Measurements from ENCODE around the gene RAD51B.
A peak's percentile ranks its signal among the peaks of the same experiment; 100 is the strongest.

The RAD51B gene

GRCh38 chr14:68576496-68577244 lies 757.1 kb downstream of the RAD51B start:
- peak overlapping the region in 14 of 21 experiments; percentile 18 to 86 (median 54) for H3K27ac ChIP-seq

GRCh38 chr14:68577802-68578541 lies 758.4 kb downstream of the RAD51B start:
- Histone ChIP-seq H3K27ac (peak overlapping the region in 16 of 21 experiments; percentile 4 to 86 (median 58)), H3K4me3 (no peak overlapping the region)

More at GRCh38 chr14:68576496-68577244, 757.1 kb downstream of the RAD51B start:
- H3K4me3 ChIP-seq, result no peak overlapping the region

- peak overlapping the region in 11 of 21 experiments; percentile 4 to 86 (median 55) for H3K27ac ChIP-seq
Measured at GRCh38 chr14:68578597-68578996, 759.0 kb downstream of the RAD51B start.

GRCh38 chr14:68580096-68580645 lies 760.6 kb downstream of the RAD51B start:
- H3K27ac ChIP-seq, result peak overlapping the region in 6 of 21 experiments; percentile 4 to 86 (median 46)
- H3K4me3 ChIP-seq, result no peak overlapping the region

More at GRCh38 chr14:68578597-68578996, 759.0 kb downstream of the RAD51B start:
- H3K4me3 ChIP-seq, result no peak overlapping the region

GRCh38 chr14:68580671-68581070 lies 761.1 kb downstream of the RAD51B start:
- H3K27ac ChIP-seq, result peak overlapping the region in 4 of 21 experiments; percentile 40 to 86 (median 50)
- H3K4me3 ChIP-seq, result no peak overlapping the region

- Histone ChIP-seq H3K4me3 (no peak overlapping the region), H3K27ac (peak overlapping the region in 15 of 21 experiments; percentile 8 to 86 (median 68))
Measured at GRCh38 chr14:68583548-68584280, 764.1 kb downstream of the RAD51B start.

- Histone ChIP-seq H3K27ac (peak overlapping the region in 19 of 21 experiments; percentile 41 to 86 (median 68)), H3K4me3 (no peak overlapping the region)
Measured at GRCh38 chr14:68584786-68585185, 765.2 kb downstream of the RAD51B start.

- Histone ChIP-seq H3K27ac (peak overlapping the region in 19 of 21 experiments; percentile 9 to 87 (median 68)), H3K4me3 (no peak overlapping the region)
Measured at GRCh38 chr14:68585690-68586089, 766.1 kb downstream of the RAD51B start.

- peak overlapping the region in 20 of 21 experiments; percentile 44 to 87 (median 70) for H3K27ac ChIP-seq
- H3K4me3 ChIP-seq, result no peak overlapping the region
Measured at GRCh38 chr14:68586896-68587751, 767.5 kb downstream of the RAD51B start.

GRCh38 chr14:68587931-68588330 lies 768.4 kb downstream of the RAD51B start:
- Histone ChIP-seq H3K27ac (peak overlapping the region in 19 of 21 experiments; percentile 50 to 87 (median 72)), H3K4me3 (no peak overlapping the region)

GRCh38 chr14:68589447-68590200 lies 770.0 kb downstream of the RAD51B start:
- H3K4me3 ChIP-seq, result no peak overlapping the region
- peak overlapping the region in 20 of 21 experiments; percentile 28 to 87 (median 73) for H3K27ac ChIP-seq

GRCh38 chr14:68590201-68590522 lies 770.6 kb downstream of the RAD51B start:
- Histone ChIP-seq H3K4me3 (no peak overlapping the region), H3K27ac (peak overlapping the region in 20 of 21 experiments; percentile 28 to 87 (median 73))

GRCh38 chr14:68591786-68592185 lies 772.2 kb downstream of the RAD51B start:
- H3K27ac ChIP-seq, result peak overlapping the region in 10 of 21 experiments; percentile 50 to 87 (median 72)
- H3K4me3 ChIP-seq, result no peak overlapping the region

- no peak overlapping the region for H3K4me3 ChIP-seq
- H3K27ac ChIP-seq, result peak overlapping the region in 9 of 21 experiments; percentile 3 to 81 (median 50)
Measured at GRCh38 chr14:68592948-68593556, 773.5 kb downstream of the RAD51B start.

- peak overlapping the region in 18 of 21 experiments; percentile 3 to 81 (median 43) for H3K27ac ChIP-seq
- no peak overlapping the region for H3K4me3 ChIP-seq
Measured at GRCh38 chr14:68593806-68594536, 774.4 kb downstream of the RAD51B start.

GRCh38 chr14:68594737-68595380 lies 775.3 kb downstream of the RAD51B start:
- peak overlapping the region in 13 of 21 experiments; percentile 13 to 81 (median 54) for H3K27ac ChIP-seq
- no peak overlapping the region for H3K4me3 ChIP-seq

All from skin epidermis (tissue), 12 donors.